Measurements from ENCODE around the gene UBE2O.

DNA sequence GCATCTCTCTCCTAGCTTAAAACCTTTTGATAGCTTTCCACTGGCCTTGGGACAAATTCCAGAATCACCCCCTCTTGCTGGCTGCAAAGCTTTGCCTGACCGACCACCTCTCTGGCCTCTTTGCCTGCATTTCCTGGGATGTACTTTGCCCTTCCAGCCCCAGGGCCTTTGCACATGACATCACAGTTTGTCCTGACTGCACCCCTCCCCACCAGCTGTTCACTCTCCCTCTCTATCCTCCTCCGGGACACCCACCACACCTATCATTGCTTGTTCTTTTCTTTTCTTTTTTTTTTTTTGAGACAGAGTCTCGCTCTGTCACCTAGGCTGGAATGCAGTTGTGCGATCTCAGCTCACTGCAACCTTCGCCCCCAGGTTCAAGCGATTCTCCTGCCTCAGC, 22.4 kb upstream of the UBE2O start:
- TF ChIP-seq, protein P1, sequence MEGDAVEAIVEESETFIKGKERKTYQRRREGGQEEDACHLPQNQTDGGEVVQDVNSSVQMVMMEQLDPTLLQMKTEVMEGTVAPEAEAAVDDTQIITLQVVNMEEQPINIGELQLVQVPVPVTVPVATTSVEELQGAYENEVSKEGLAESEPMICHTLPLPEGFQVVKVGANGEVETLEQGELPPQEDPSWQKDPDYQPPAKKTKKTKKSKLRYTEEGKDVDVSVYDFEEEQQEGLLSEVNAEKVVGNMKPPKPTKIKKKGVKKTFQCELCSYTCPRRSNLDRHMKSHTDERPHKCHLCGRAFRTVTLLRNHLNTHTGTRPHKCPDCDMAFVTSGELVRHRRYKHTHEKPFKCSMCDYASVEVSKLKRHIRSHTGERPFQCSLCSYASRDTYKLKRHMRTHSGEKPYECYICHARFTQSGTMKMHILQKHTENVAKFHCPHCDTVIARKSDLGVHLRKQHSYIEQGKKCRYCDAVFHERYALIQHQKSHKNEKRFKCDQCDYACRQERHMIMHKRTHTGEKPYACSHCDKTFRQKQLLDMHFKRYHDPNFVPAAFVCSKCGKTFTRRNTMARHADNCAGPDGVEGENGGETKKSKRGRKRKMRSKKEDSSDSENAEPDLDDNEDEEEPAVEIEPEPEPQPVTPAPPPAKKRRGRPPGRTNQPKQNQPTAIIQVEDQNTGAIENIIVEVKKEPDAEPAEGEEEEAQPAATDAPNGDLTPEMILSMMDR (IDR thresholded peaks at IDR 0.05; ENCODE audit: low read length) = no peak
- no peak for TF ChIP-seq EZH2 (optimal IDR thresholded peaks at IDR 0.05; ENCODE audit: low read depth, low read length)

Measured in MM.1S (cell line).